ENCODE results near the gene PSME3IP1.

DNA sequence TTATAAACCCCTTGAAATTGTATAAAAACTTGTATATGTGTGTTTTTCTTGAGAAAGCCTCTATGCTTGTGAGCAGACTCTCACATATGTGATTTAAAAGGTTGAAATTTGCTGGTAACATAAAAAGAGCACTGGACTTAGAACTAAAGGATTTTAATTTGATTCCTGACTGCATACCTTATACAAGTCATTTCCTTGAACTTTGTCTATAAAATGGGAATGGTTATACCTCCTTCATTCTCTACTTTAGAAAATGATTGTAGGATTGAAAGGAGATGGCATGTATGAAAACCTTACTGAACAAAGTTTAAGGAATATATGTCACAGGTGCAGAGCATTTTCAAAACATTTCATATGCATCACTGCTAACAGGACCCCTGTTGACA is 48.9 kb upstream of the PSME3IP1 start:
- TF ChIP-seq EZH2phosphoT487 (IDR thresholded peaks at IDR 0.05; ENCODE audit: low read depth, severe bottlenecking, unreplicated experiment) (no peak), EZH2 (IDR thresholded peaks at IDR 0.05; ENCODE audit: borderline replicate concordance) (no peak)
- TF ChIP-seq, protein P1, sequence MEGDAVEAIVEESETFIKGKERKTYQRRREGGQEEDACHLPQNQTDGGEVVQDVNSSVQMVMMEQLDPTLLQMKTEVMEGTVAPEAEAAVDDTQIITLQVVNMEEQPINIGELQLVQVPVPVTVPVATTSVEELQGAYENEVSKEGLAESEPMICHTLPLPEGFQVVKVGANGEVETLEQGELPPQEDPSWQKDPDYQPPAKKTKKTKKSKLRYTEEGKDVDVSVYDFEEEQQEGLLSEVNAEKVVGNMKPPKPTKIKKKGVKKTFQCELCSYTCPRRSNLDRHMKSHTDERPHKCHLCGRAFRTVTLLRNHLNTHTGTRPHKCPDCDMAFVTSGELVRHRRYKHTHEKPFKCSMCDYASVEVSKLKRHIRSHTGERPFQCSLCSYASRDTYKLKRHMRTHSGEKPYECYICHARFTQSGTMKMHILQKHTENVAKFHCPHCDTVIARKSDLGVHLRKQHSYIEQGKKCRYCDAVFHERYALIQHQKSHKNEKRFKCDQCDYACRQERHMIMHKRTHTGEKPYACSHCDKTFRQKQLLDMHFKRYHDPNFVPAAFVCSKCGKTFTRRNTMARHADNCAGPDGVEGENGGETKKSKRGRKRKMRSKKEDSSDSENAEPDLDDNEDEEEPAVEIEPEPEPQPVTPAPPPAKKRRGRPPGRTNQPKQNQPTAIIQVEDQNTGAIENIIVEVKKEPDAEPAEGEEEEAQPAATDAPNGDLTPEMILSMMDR (IDR thresholded peaks at IDR 0.05; ENCODE audit: poor library complexity): no peak
